ENCODE data around the gene ACTN3. TPM values are rescaled to one million over a fixed set of nuclear protein-coding genes. Genes with fewer than 3 reads are reported as not detected.
A peak's percentile ranks its signal among the peaks of the same experiment; 100 is the strongest.
"Not testable (repeated sequence)": the region's sequence is repeated elsewhere in the genome, so short reads cannot be mapped to it uniquely, and the experiment has no call there.

ACTN3 gene
- total and polyA plus RNA-seq, 2 donors (not counting 1 experiment from before 2014, with no cell fraction given), result under 0.01 TPM; not detected in 1

GRCh38 chr11:66604155-66604554, 57.5 kb downstream of the ACTN3 start:
- Histone ChIP-seq H3K79me2 (ENCODE audit: control insufficient read depth, insufficient read depth, low read length) (no peaks in the 10 kb centered on the region), H2AFZ (ENCODE audit: low read length) (no peak overlapping the region), H4K20me1 (ENCODE audit: control insufficient read depth, extremely low read depth, insufficient read depth, low read length) (no peaks in the 10 kb centered on the region), H3K4me1 (ENCODE audit: control insufficient read depth, extremely low read depth, insufficient read depth, low read length) (peaks cover 10% of the 10 kb centered on the region), H3K4me3 (replicated peaks in 1 of 4; ENCODE audit: control extremely low read depth in 1 of 4, insufficient read depth in 1 of 4, low read depth in 3 of 4, low read length in 4 of 4) (no peak overlapping the region), H3K9me3 (ENCODE audit: control insufficient read depth, insufficient read depth, low read depth, low read length) (no peaks in the 10 kb centered on the region), H3K36me3 (ENCODE audit: control insufficient read depth, insufficient read depth, low read length) (peaks cover 7% of the 10 kb centered on the region), H3K4me2 (ENCODE audit: extremely low read depth, insufficient read depth, low read length) (no peak overlapping the region), H3K9ac (ENCODE audit: insufficient read depth, low read length) (no peak overlapping the region), H3K27me3 (ENCODE audit: control insufficient read depth, insufficient read depth, low read length) (no peaks in the 10 kb centered on the region), H3K27ac (ENCODE audit: insufficient read depth, low read length) (no peak overlapping the region)
- DNase-seq (ENCODE audit: low read depth in 2 of 2), result no peak
- no peak for TF ChIP-seq EZH2 (IDR thresholded peaks at IDR 0.05; ENCODE audit: low read length, missing control alignments)
- TF ChIP-seq CTCF (conservative IDR thresholded peaks at IDR 0.05 in 1 of 2, IDR thresholded peaks at IDR 0.05 in 1 of 2; ENCODE audit: low read depth in 1 of 2, low read length in 2 of 2), result no peak

GRCh38 chr11:66606608-66607007, 59.9 kb downstream of the ACTN3 start:
- H3K36me3 ChIP-seq (ENCODE audit: control insufficient read depth, insufficient read depth, low read length); H3K9me3 ChIP-seq (ENCODE audit: control insufficient read depth, insufficient read depth, low read depth, low read length); H3K27ac ChIP-seq (ENCODE audit: insufficient read depth, low read length); H3K4me3 ChIP-seq (replicated peaks in 1 of 4; ENCODE audit: control extremely low read depth in 1 of 4, insufficient read depth in 1 of 4, low read depth in 3 of 4, low read length in 4 of 4); H3K79me2 ChIP-seq (ENCODE audit: control insufficient read depth, insufficient read depth, low read length); H3K9ac ChIP-seq (ENCODE audit: insufficient read depth, low read length); DNase-seq (ENCODE audit: low read depth in 2 of 2); H3K4me2 ChIP-seq (ENCODE audit: extremely low read depth, insufficient read depth, low read length); H3K27me3 ChIP-seq (ENCODE audit: control insufficient read depth, insufficient read depth, low read length); H3K4me1 ChIP-seq (ENCODE audit: control insufficient read depth, extremely low read depth, insufficient read depth, low read length); H2AFZ ChIP-seq (ENCODE audit: low read length); H4K20me1 ChIP-seq (ENCODE audit: control insufficient read depth, extremely low read depth, insufficient read depth, low read length): not testable (repeated sequence)

- Histone ChIP-seq H2AFZ (ENCODE audit: low read length) (no peak overlapping the region), H3K79me2 (ENCODE audit: control insufficient read depth, insufficient read depth, low read length) (no peaks in the 10 kb centered on the region), H3K4me2 (ENCODE audit: extremely low read depth, insufficient read depth, low read length) (peak overlapping the region; percentile 60), H3K36me3 (ENCODE audit: control insufficient read depth, insufficient read depth, low read length) (peaks cover 2% of the 10 kb centered on the region), H4K20me1 (ENCODE audit: control insufficient read depth, extremely low read depth, insufficient read depth, low read length) (no peaks in the 10 kb centered on the region), H3K27me3 (ENCODE audit: control insufficient read depth, insufficient read depth, low read length) (no peaks in the 10 kb centered on the region), H3K4me3 (replicated peaks in 1 of 4; ENCODE audit: control extremely low read depth in 1 of 4, insufficient read depth in 1 of 4, low read depth in 3 of 4, low read length in 4 of 4) (no peak overlapping the region), H3K9me3 (ENCODE audit: control insufficient read depth, insufficient read depth, low read depth, low read length) (no peaks in the 10 kb centered on the region), H3K27ac (ENCODE audit: insufficient read depth, low read length) (peak overlapping the region; percentile 52), H3K4me1 (ENCODE audit: control insufficient read depth, extremely low read depth, insufficient read depth, low read length) (peaks cover 7% of the 10 kb centered on the region), H3K9ac (ENCODE audit: insufficient read depth, low read length) (no peak overlapping the region)
- DNase-seq (ENCODE audit: low read depth in 2 of 2), result peak; percentile 78 to 92
- no peak for TF ChIP-seq CTCF (conservative IDR thresholded peaks at IDR 0.05 in 1 of 2, IDR thresholded peaks at IDR 0.05 in 1 of 2; ENCODE audit: low read depth in 1 of 2, low read length in 2 of 2)
- no peak for TF ChIP-seq EZH2 (IDR thresholded peaks at IDR 0.05; ENCODE audit: low read length, missing control alignments)
Observed at GRCh38 chr11:66607126-66607834, 60.6 kb downstream of the ACTN3 start.

Data from fibroblast of lung (primary cell).